H1 (cell line): ENCODE measurements around the gene LRRC27. TPM values are rescaled to one million over a fixed set of nuclear protein-coding genes. Genes with fewer than 3 reads are reported as not detected.

Source experiments
- CTCF ChIA-PET: fragments of 300-600 bp; sonication (Branson Sonifier 250); formaldehyde crosslinking; loops from one replicate; lab custom pipeline; 2021; ENCODE audit not compliant: partially characterized antibody; lab: Charles Lee
- POLR2A ChIA-PET: fragments of 300-600 bp; sonication (Branson Sonifier 250); formaldehyde crosslinking; loops from one replicate; lab custom pipeline; 2021; ENCODE audit warnings: inconsistent platforms; ENCODE audit not compliant: partially characterized antibody; lab: Charles Lee
- DNase-seq, 2 experiments: peaks; one replicate each; pipeline versions ENCODE4 v3.0.0 to v3.0.0-alpha.2; 2010 to 2022; ENCODE audit warnings: low spot score in 2 of 2, low read depth in 1 of 2, mixed read lengths in 1 of 2
- FAIRE-seq: peaks from 2 replicates; lab custom pipeline; 2011; peaks lifted over from hg19 to GRCh38; lab: Jason Lieb, UNC
- H2AFZ ChIP-seq: 2 replicates; pipeline ENCODE4 v1.8.1; 2012; ENCODE audit warnings: low read length, inconsistent platforms
- H2AK5ac ChIP-seq: 2 replicates; pipeline ENCODE4 v1.6.1; 2013; ENCODE audit warnings: low read depth, low read length
- H2BK120ac ChIP-seq: replicated peaks from 2 replicates; pipeline ENCODE3; 2013; ENCODE audit warnings: low read depth, low read length, inconsistent platforms
- H2BK12ac ChIP-seq: 2 replicates; pipeline ENCODE4 v1.6.1; 2013; ENCODE audit warnings: low read depth, low read length
- H2BK15ac ChIP-seq: 2 replicates; pipeline ENCODE4 v1.6.1; 2013; ENCODE audit warnings: low read length
- H2BK20ac ChIP-seq: 2 replicates; pipeline ENCODE4 v1.6.1; 2013; ENCODE audit warnings: low read length
- H2BK5ac ChIP-seq: 2 replicates; pipeline ENCODE4 v1.6.1; 2013; ENCODE audit warnings: low read depth, low read length
- H3K14ac ChIP-seq: 2 replicates; pipeline ENCODE4 v1.6.1; 2013; ENCODE audit warnings: inconsistent platforms; ENCODE audit not compliant: insufficient read length
- H3K18ac ChIP-seq: 2 replicates; pipeline ENCODE4 v1.6.1; 2013; ENCODE audit warnings: low read length; ENCODE audit errors: extremely low read depth
- H3K23ac ChIP-seq: 2 replicates; pipeline ENCODE4 v1.6.1; 2013; ENCODE audit warnings: inconsistent platforms; ENCODE audit not compliant: insufficient read length
- H3K23me2 ChIP-seq: 2 replicates; pipeline ENCODE4 v1.6.1; 2013; ENCODE audit warnings: low read depth, low read length
- H3K27ac ChIP-seq: 2 replicates; pipeline ENCODE4 v1.6.1; 2011; ENCODE audit warnings: low read depth, low read length, inconsistent platforms
- H3K27me3 ChIP-seq, 4 experiments: replicated peaks in 1 of 4; 1 replicate in 1 of 4; 2 replicates in 3 of 4; pipeline versions ENCODE4 v1.6.1 to v1.8.1; 2011 to 2013; ENCODE audit warnings: low read length in 3 of 4, mild to moderate bottlenecking in 3 of 4, inconsistent platforms in 2 of 4, mixed read lengths in 2 of 4, moderate library complexity in 1 of 4; ENCODE audit not compliant: control insufficient read depth in 3 of 4, insufficient read depth in 3 of 4; ENCODE audit errors: extremely low read depth in 1 of 4
- H3K36me3 ChIP-seq, 4 experiments: 2 replicates each; pipeline versions ENCODE4 v1.6.1 to v1.8.1; 2011 to 2013; ENCODE audit warnings: mild to moderate bottlenecking in 4 of 4, low read length in 3 of 4, moderate library complexity in 2 of 4, control low read depth in 1 of 4, inconsistent platforms in 1 of 4; ENCODE audit not compliant: insufficient read depth in 4 of 4, control insufficient read depth in 2 of 4
- H3K4ac ChIP-seq: replicated peaks from 2 replicates; pipeline ENCODE3; 2013; ENCODE audit warnings: low read length, low read depth, mixed read lengths, inconsistent platforms; ENCODE audit not compliant: insufficient read length
- H3K4me1 ChIP-seq, 4 experiments: replicated peaks in 1 of 4; 1 replicate in 1 of 4; 2 replicates in 3 of 4; pipeline versions ENCODE4 v1.6.1 to v1.8.1; 2011 to 2013; ENCODE audit warnings: low read length in 3 of 4, inconsistent platforms in 2 of 4, mixed read lengths in 1 of 4; ENCODE audit not compliant: insufficient read depth in 4 of 4, control insufficient read depth in 3 of 4
- H3K4me2 ChIP-seq, 2 experiments: 2 replicates each; pipeline versions ENCODE4 v1.6.1 to v1.8.1; 2011 to 2013; ENCODE audit warnings: low read depth in 2 of 2, low read length in 2 of 2, control low read depth in 1 of 2, inconsistent platforms in 1 of 2, mild to moderate bottlenecking in 1 of 2; ENCODE audit not compliant: insufficient read depth in 1 of 2
- H3K4me3 ChIP-seq, 4 experiments: fragments of 200-600, 300-600 bp in 1 of 4; sonication (generic), shearing (Covaris generic), sonication (Bioruptor Twin) in 1 of 4; 2 replicates each; pipeline versions ENCODE4 v1.5.1 to v1.8.1; 2011 to 2016; ENCODE audit warnings: low read length in 4 of 4, low read depth in 3 of 4, control low read depth in 2 of 4, inconsistent platforms in 2 of 4, mild to moderate bottlenecking in 2 of 4, mixed read lengths in 1 of 4, moderate library complexity in 1 of 4; ENCODE audit not compliant: insufficient read depth in 2 of 4; ENCODE audit errors: extremely low read depth in 1 of 4
- H3K56ac ChIP-seq: replicated peaks from 2 replicates; pipeline ENCODE3; 2013; ENCODE audit warnings: low read depth, mild to moderate bottlenecking, mixed read lengths, low read length, inconsistent platforms; ENCODE audit not compliant: insufficient read length
- H3K79me1 ChIP-seq: 2 replicates; pipeline ENCODE4 v1.6.1; 2013; ENCODE audit warnings: low read depth, low read length, control low read depth
- H3K79me2 ChIP-seq, 2 experiments: 2 replicates each; pipeline versions ENCODE4 v1.6.1 to v1.8.1; 2012 to 2013; ENCODE audit warnings: low read length in 2 of 2, mild to moderate bottlenecking in 2 of 2, inconsistent platforms in 1 of 2; ENCODE audit not compliant: insufficient read depth in 2 of 2, control insufficient read depth in 1 of 2
- H3K9ac ChIP-seq, 4 experiments: replicated peaks in 1 of 4; 1 replicate in 1 of 4; 2 replicates in 3 of 4; pipeline versions ENCODE4 v1.6.1 to v1.8.1; 2011 to 2013; ENCODE audit warnings: low read depth in 3 of 4, low read length in 3 of 4, control low read depth in 2 of 4, mild to moderate bottlenecking in 2 of 4, moderate library complexity in 2 of 4, inconsistent platforms in 1 of 4; ENCODE audit errors: extremely low read depth in 1 of 4
- H3K9me3 ChIP-seq, 2 experiments: 2 replicates each; pipeline versions ENCODE4 v1.6.1 to v1.8.1; 2012 to 2013; ENCODE audit warnings: mild to moderate bottlenecking in 2 of 2, moderate library complexity in 2 of 2, control low read depth in 1 of 2, inconsistent platforms in 1 of 2, low read depth in 1 of 2, low read length in 1 of 2, mixed read lengths in 1 of 2; ENCODE audit not compliant: insufficient read depth in 2 of 2
- H4K20me1 ChIP-seq, 2 experiments: replicated peaks in 1 of 2; 2 replicates each; pipeline versions ENCODE3 to v1.8.1; 2011 to 2013; ENCODE audit warnings: inconsistent platforms in 2 of 2, low read length in 2 of 2, mild to moderate bottlenecking in 1 of 2; ENCODE audit not compliant: insufficient read depth in 2 of 2, control insufficient read depth in 1 of 2
- H4K5ac ChIP-seq: 2 replicates; pipeline ENCODE4 v1.6.1; 2013; ENCODE audit warnings: low read length, low read depth, mixed read lengths, inconsistent platforms; ENCODE audit not compliant: insufficient read length
- H4K8ac ChIP-seq: 2 replicates; pipeline ENCODE4 v1.8.0; 2013; ENCODE audit warnings: mild to moderate bottlenecking, moderate library complexity, low read length, inconsistent platforms; ENCODE audit not compliant: insufficient read depth; ENCODE audit errors: extremely low read depth
- H4K91ac ChIP-seq: replicated peaks from 2 replicates; pipeline ENCODE3; 2013; ENCODE audit warnings: low read length, mixed read lengths, inconsistent platforms; ENCODE audit not compliant: insufficient read length
- WGBS, 2 experiments: shearing (Covaris generic) in 1 of 2; methylation state at CpG; one replicate each; pipeline versions ENCODE4 v1.1.6 to v1.1.7; 2013 to 2015; ENCODE audit warnings: low lambda C conversion rate in 2 of 2, mixed read lengths in 2 of 2, inconsistent platforms in 1 of 2, low coverage in 1 of 2, missing lambda C conversion rate in 1 of 2; ENCODE audit not compliant: insufficient replicate concordance in 2 of 2, insufficient coverage in 1 of 2, insufficient read length in 1 of 2; ENCODE audit errors: extremely low coverage in 1 of 2, missing lambda C conversion rate in 1 of 2; 5-methylcytosine and 5-hydroxymethylcytosine counted together
- polyA plus RNA-seq, 7 experiments: library from polyadenylated mRNA; depleted of rRNA in 3 of 7; stranded (reverse) in 5 of 7; unstranded in 2 of 7; fragments of >200 nt in 5 of 7; fragments of 200-250 nt in 2 of 7; gene quantifications; 1 replicate in 5 of 7; 2 replicates in 1 of 7; 4 replicates in 1 of 7; pipeline versions ENCODE4 v1.2.1 to v1.2.3, GENCODE V29; 2011 to 2013; ENCODE audit warnings: missing spikeins in 2 of 7, mixed read lengths in 2 of 7
- total RNA-seq: library from RNA; stranded (reverse); fragmentation: NEBNext Ultra II Directional; extraction: Animal tissue kit (Norgen Biotek cat#: 25700); gene quantifications from 2 replicates; pipeline ENCODE4 v1.2.1, GENCODE V29; 2021

The LRRC27 gene
- total and polyA plus RNA-seq, 2 of the 8 experiments (the other 6 are each of a cell fraction or from before 2014, with no cell fraction given) = 1.2 to 3.8 TPM

DNA sequence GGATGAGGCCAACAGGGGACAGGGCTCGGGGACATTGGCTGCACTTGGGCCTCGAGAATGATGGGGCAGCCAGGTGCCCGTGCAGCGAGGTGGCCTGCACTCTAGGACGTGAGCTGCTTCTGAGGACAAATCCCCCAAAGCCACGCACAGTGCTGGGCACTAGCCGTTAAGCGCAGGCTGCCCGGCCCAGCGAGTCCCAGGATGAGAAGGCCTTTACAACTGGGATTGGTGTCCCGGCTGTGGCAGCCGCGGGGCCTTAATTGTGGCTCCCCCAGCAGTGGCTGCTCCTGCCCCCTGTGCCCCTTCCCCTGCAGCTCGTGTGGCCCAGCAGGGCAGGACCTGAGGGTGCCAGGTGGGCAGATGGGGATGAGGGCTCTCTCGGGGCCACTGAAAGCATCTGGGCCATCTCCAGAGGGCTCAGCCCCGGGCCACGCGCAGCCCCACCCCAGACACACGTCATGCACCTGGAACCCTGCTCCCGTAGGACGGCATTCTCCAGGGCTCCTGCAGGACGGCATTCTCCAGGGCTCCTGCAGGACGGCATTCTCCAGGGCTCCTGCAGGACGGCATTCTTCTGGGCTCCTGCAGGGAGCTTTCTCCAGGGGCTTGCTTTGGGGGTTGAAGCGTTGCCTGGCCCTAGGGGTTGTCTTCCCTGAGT, 71.6 kb downstream of the LRRC27 start:
- no peak for FAIRE-seq
- H3K9me3 ChIP-seq = no peaks in the 10 kb centered on the region
- H3K14ac ChIP-seq = no peak overlapping the region
- peak overlapping the region; percentile 24; the same call in 1 of the 2 replicates for H3K18ac ChIP-seq
- no peaks in the 10 kb centered on the region for H3K27me3 ChIP-seq
- no peak overlapping the region for H2BK15ac ChIP-seq
- H3K9ac ChIP-seq = no peak overlapping the region
- DNase-seq = no peak
- H2BK120ac ChIP-seq = no peak overlapping the region
- peaks cover 0 to 8% (median 2%) of the 10 kb centered on the region in 4 experiments; a peak in 3 of 8 replicates for H3K36me3 ChIP-seq
- no peak overlapping the region for H4K5ac ChIP-seq
- H2BK20ac ChIP-seq = no peak overlapping the region; the same call in 1 of the 2 replicates
- no peaks in the 10 kb centered on the region for H3K79me2 ChIP-seq
- H2AFZ ChIP-seq = no peak overlapping the region
- CTCF ChIA-PET = interaction anchor here (0.9 to 3.2 kb wide), 7 partner anchors 10 to 62 kb away, joined by 3 to 28 read pairs (median 5); no protein-coding TSS in a partner anchor
- H2BK5ac ChIP-seq = peak overlapping the region; percentile 75; the same call in 1 of the 2 replicates
- no peak overlapping the region for H3K4me3 ChIP-seq
- H2AK5ac ChIP-seq = no peak overlapping the region
- no peak overlapping the region for H3K4ac ChIP-seq
- peaks cover 0 to 38% (median 20%) of the 10 kb centered on the region in 4 experiments; a peak in 6 of 7 replicates for H3K4me1 ChIP-seq
- H3K27ac ChIP-seq = no peak overlapping the region
- no peak overlapping the region for H3K56ac ChIP-seq
- no peaks in the 10 kb centered on the region; the same call in 1 of the 2 replicates for H3K79me1 ChIP-seq
- H2BK12ac ChIP-seq = peak overlapping the region; percentile 60; the same call in 1 of the 2 replicates
- H3K23ac ChIP-seq = no peak overlapping the region
- no peak overlapping the region; the same call in 1 of the 2 replicates for H4K8ac ChIP-seq
- H4K91ac ChIP-seq = peak overlapping the region; percentile 3
- no peaks in the 10 kb centered on the region for H3K23me2 ChIP-seq
- 87% methylated on average over 24 of the region's 25 CpGs; no CpG with 5 or more reads in 1 of the 2 experiments for WGBS, 2 experiments
- H3K4me2 ChIP-seq = no peak overlapping the region
- H4K20me1 ChIP-seq = peaks cover 0 to 3% of the 10 kb centered on the region in 2 experiments
- POLR2A ChIA-PET = interaction anchor here (0.7 to 2.0 kb wide), 8 partner anchors 9 to 424 kb away, joined by 3 to 8 read pairs (median 4); no protein-coding TSS in a partner anchor
